Left lung (tissue), 10 donors: ENCODE data around the gene ADAM19. TPM values are rescaled to one million over a fixed set of nuclear protein-coding genes. Genes with fewer than 3 reads are reported as not detected.
A peak's percentile ranks its signal among the peaks of the same experiment; 100 is the strongest.

Experiments
- ATAC-seq: fragments of 200-7000 bp; cut with Tn5 transposase; one replicate; pipeline ENCODE4 v1.9.1; 2020; ENCODE audit warnings: moderate library complexity
- DNase-seq, 4 donors: peaks; one replicate each; pipeline ENCODE4 v3.0.0-alpha.2; 2013 to 2020
- H3K27ac ChIP-seq, 2 donors: fragments of 200-600 bp; sonication (generic) in 1 of 2; one replicate each; pipeline versions ENCODE4 v1.5.0 to v1.8.0; 2020 to 2021
- H3K27me3 ChIP-seq, 2 donors: fragments of 200-600 bp; sonication (generic) in 1 of 2; one replicate each; pipeline versions ENCODE4 v1.5.0 to v1.8.0; 2020 to 2021
- H3K36me3 ChIP-seq, 2 donors: fragments of 200-600 bp; sonication (generic) in 1 of 2; one replicate each; pipeline versions ENCODE4 v1.5.0 to v1.8.0; 2020 to 2021
- H3K4me1 ChIP-seq, 2 donors: fragments of 200-600 bp; one replicate each; pipeline ENCODE4 v1.8.0; 2021
- H3K4me3 ChIP-seq, 2 donors: fragments of 200-600 bp; sonication (generic) in 1 of 2; one replicate each; pipeline versions ENCODE4 v1.5.0 to v1.8.0; 2020 to 2021; ENCODE audit warnings: mild to moderate bottlenecking in 1 of 2
- H3K9me3 ChIP-seq, 2 donors: fragments of 200-600 bp; sonication (generic) in 1 of 2; one replicate each; pipeline versions ENCODE4 v1.5.0 to v1.8.0; 2020 to 2021
- CTCF ChIP-seq, 2 donors: fragments of 200-600 bp; sonication (generic) in 1 of 2; IDR thresholded peaks; one replicate each; pipeline versions ENCODE4 v1.5.0 to v1.8.0; 2021; ENCODE audit warnings: antibody characterized with exemption in 2 of 2
- intact Hi-C, 2 donors: fragments of 100-400 bp; cut with DNase I; formaldehyde crosslinking; loops; one replicate each; pipeline versions ENCODE4 v1.11.2 to v1.14.2; 2022
- polyA plus RNA-seq, 6 donors: library from polyadenylated mRNA; unstranded; fragments of 120-200 nt; gene quantifications; one replicate each; pipeline ENCODE4 v1.2.1, GENCODE V29; 2013; ENCODE audit not compliant: insufficient read length in 6 of 6
- total RNA-seq, 2 donors: library from RNA; stranded (reverse); fragmentation: NEBNext Ultra II Directional; extraction: Animal tissue kit (Norgen Biotek cat#: 25700); gene quantifications; one replicate each; pipeline ENCODE4 v1.2.1, GENCODE V29; 2021
- donor health status: DM: no; HTN: yes; CAD: no.
- donor health status: DM: no; HTN: no; CAD: no.

ADAM19 gene
- total and polyA plus RNA-seq, 8 donors: 14.9 to 21.5 (median 19.2) TPM

- ATAC-seq (no peak), DNase-seq (no peak)
- Histone ChIP-seq H3K27ac (no peak overlapping the region), H3K4me3 (no peak overlapping the region), H3K27me3 (no peaks in the 10 kb centered on the region), H3K36me3 (no peaks in the 10 kb centered on the region), H3K9me3 (no peaks in the 10 kb centered on the region), H3K4me1 (peaks cover 0 to 9% of the 10 kb centered on the region in 2 donors)
- TF ChIP-seq CTCF (IDR thresholded peaks at IDR 0.05): no peak
- intact Hi-C loops: no loop called here
Measured at GRCh38 chr5:157608972-157609565, 33.5 kb upstream of the ADAM19 start.

GRCh38 chr5:157607371-157608161 lies 32.0 kb upstream of the ADAM19 start:
- Histone ChIP-seq H3K4me3 (no peak overlapping the region), H3K4me1 (peaks cover 4 to 14% of the 10 kb centered on the region in 2 donors), H3K9me3 (no peaks in the 10 kb centered on the region), H3K36me3 (no peaks in the 10 kb centered on the region), H3K27ac (no peak overlapping the region), H3K27me3 (no peaks in the 10 kb centered on the region)
- no peak for TF ChIP-seq CTCF (IDR thresholded peaks at IDR 0.05)
- DNase-seq (no peak), ATAC-seq (no peak)
- intact Hi-C loops: no loop called here

- TF ChIP-seq CTCF (IDR thresholded peaks at IDR 0.05): no peak
- ATAC-seq: no peak
- intact Hi-C loops: no loop called here
- Histone ChIP-seq H3K4me1 (peaks cover 4 to 9% of the 10 kb centered on the region in 2 donors), H3K27me3 (no peaks in the 10 kb centered on the region), H3K36me3 (no peaks in the 10 kb centered on the region), H3K4me3 (no peak overlapping the region), H3K27ac (no peak overlapping the region), H3K9me3 (no peaks in the 10 kb centered on the region)
- DNase-seq: no peak
Measured at GRCh38 chr5:157606046-157606445, 30.5 kb upstream of the ADAM19 start.

GRCh38 chr5:157603333-157604190 lies 28.0 kb upstream of the ADAM19 start:
- H3K9me3 ChIP-seq: no peaks in the 10 kb centered on the region
- peaks cover 4 to 9% of the 10 kb centered on the region in 2 donors for H3K4me1 ChIP-seq
- H3K36me3 ChIP-seq: no peaks in the 10 kb centered on the region
- intact Hi-C loops: no loop called here
- ATAC-seq (peak; percentile 67), DNase-seq (no peak)
- H3K27me3 ChIP-seq: no peaks in the 10 kb centered on the region
- H3K4me3 ChIP-seq: no peak overlapping the region
- no peak for TF ChIP-seq CTCF (IDR thresholded peaks at IDR 0.05)
- H3K27ac ChIP-seq: no peak overlapping the region

- Histone ChIP-seq H3K27ac (no peak overlapping the region), H3K36me3 (no peaks in the 10 kb centered on the region), H3K9me3 (no peaks in the 10 kb centered on the region), H3K27me3 (no peaks in the 10 kb centered on the region), H3K4me3 (no peak overlapping the region), H3K4me1 (peaks cover 4 to 9% of the 10 kb centered on the region in 2 donors)
- intact Hi-C loops: no loop called here
- DNase-seq (no peak), ATAC-seq (no peak)
- no peak for TF ChIP-seq CTCF (IDR thresholded peaks at IDR 0.05)
Measured at GRCh38 chr5:157602505-157602904, 26.9 kb upstream of the ADAM19 start.
